Posterior vena cava (tissue), 2 donors: ENCODE results near the gene UBR4. TPM values are rescaled to one million over a fixed set of nuclear protein-coding genes. Genes with fewer than 3 reads are reported as not detected.

ENCODE experiments used
- DNase-seq: peaks from one replicate; pipeline ENCODE4 v3.0.0-alpha.2; 2020; ENCODE audit warnings: low spot score
- intact Hi-C, 2 donors: fragments of 100-400 bp; cut with DNase I; formaldehyde crosslinking; loops; one replicate each; pipeline versions ENCODE4 v1.14.1 to v1.14.2; 2022 to 2023
- total RNA-seq, 2 donors: library from RNA; stranded (reverse); fragmentation: NEBNext Ultra II Directional; extraction: Animal tissue kit (Norgen Biotek cat#: 25700); gene quantifications; one replicate each; pipeline ENCODE4 v1.2.1, GENCODE V29; 2021
- donor health status: DM: yes; HTN: yes; CAD: no.
- donor health status: DM: yes; HTN: yes; CAD: no.

Gene UBR4
- total RNA-seq, 2 donors from 2014 or later = 111 to 120 TPM

GRCh38 chr1:19068639-19069276 lies 141.3 kb downstream of the UBR4 start:
- no peak for DNase-seq
- intact Hi-C loops = no loop called here

GRCh38 chr1:19067912-19068638 lies 142.0 kb downstream of the UBR4 start:
- DNase-seq = no peak
- intact Hi-C loops = no loop called here

- intact Hi-C loops = no loop called here
- no peak for DNase-seq
Measured at GRCh38 chr1:19067182-19067911, 142.7 kb downstream of the UBR4 start.

GRCh38 chr1:19066874-19067181 lies 143.2 kb downstream of the UBR4 start:
- intact Hi-C loops = no loop called here
- DNase-seq = no peak

GRCh38 chr1:19066248-19066873 lies 143.7 kb downstream of the UBR4 start:
- intact Hi-C loops = no loop called here
- no peak for DNase-seq

GRCh38 chr1:19065526-19066247 lies 144.4 kb downstream of the UBR4 start:
- intact Hi-C loops = no loop called here

GRCh38 chr1:19064906-19065450 lies 145.1 kb downstream of the UBR4 start:
- no peak for DNase-seq
- intact Hi-C loops = no loop called here

More at GRCh38 chr1:19065526-19066247, 144.4 kb downstream of the UBR4 start:
- no peak for DNase-seq

GRCh38 chr1:19063122-19063521 lies 146.9 kb downstream of the UBR4 start:
- no peak for DNase-seq

GRCh38 chr1:19062258-19063029 lies 147.6 kb downstream of the UBR4 start:
- intact Hi-C loops = no loop called here
- no peak for DNase-seq

More at GRCh38 chr1:19063122-19063521, 146.9 kb downstream of the UBR4 start:
- intact Hi-C loops = no loop called here

GRCh38 chr1:19061798-19062197 lies 148.3 kb downstream of the UBR4 start:
- DNase-seq = no peak
- intact Hi-C loops = no loop called here

- intact Hi-C loops = no loop called here
- DNase-seq = no peak
Measured at GRCh38 chr1:19061343-19061742, 148.7 kb downstream of the UBR4 start.

- DNase-seq = no peak
- intact Hi-C loops = no loop called here
Measured at GRCh38 chr1:19059773-19060172, 150.3 kb downstream of the UBR4 start.

- intact Hi-C loops = no loop called here
- DNase-seq = no peak
Measured at GRCh38 chr1:19058476-19058797, 151.6 kb downstream of the UBR4 start.

GRCh38 chr1:19057784-19058475 lies 152.1 kb downstream of the UBR4 start:
- no peak for DNase-seq
- intact Hi-C loops = no loop called here

- DNase-seq = no peak
- intact Hi-C loops = no loop called here
Measured at GRCh38 chr1:19057182-19057779, 152.8 kb downstream of the UBR4 start.

GRCh38 chr1:19055701-19056100 lies 154.4 kb downstream of the UBR4 start:
- intact Hi-C loops = no loop called here
- no peak for DNase-seq

- DNase-seq = no peak
- intact Hi-C loops = no loop called here
Measured at GRCh38 chr1:19055001-19055400, 155.1 kb downstream of the UBR4 start.

- no peak for DNase-seq
- intact Hi-C loops = no loop called here
Measured at GRCh38 chr1:19054216-19054615, 155.8 kb downstream of the UBR4 start.
